DMS114 treated with DMSO at 0.1 percent for 48 hours (cell line): ENCODE data around the gene LRATD1.
"Not testable (repeated sequence)": the region's sequence is repeated elsewhere in the genome, so short reads cannot be mapped to it uniquely, and the experiment has no call there.

Experiments used
- DNase-seq: peaks from one replicate; lab custom pipeline; 2025; ENCODE audit not compliant: unreplicated experiment; lab: John Stamatoyannopoulos, UW

The LRATD1 gene

GRCh38 chr2:14632133-14632936 is at the start of gene LRATD1:
Gene LRATD1, plus strand, starts transcription at chr2:14632717. Its CDS starts 1,263 bp downstream, at chr2:14633980.
- DNase-seq, result peak; percentile 11

GRCh38 chr2:14583059-14583458 is 49.5 kb upstream of the LRATD1 start:
- no peak for DNase-seq

- DNase-seq, result no peak
These were observed 48.7 kb upstream of the LRATD1 start for GRCh38 chr2:14583802-14584201.

GRCh38 chr2:14587119-14587518 is 45.4 kb upstream of the LRATD1 start:
- DNase-seq, result no peak

- no peak for DNase-seq
These were observed 31.3 kb upstream of the LRATD1 start for GRCh38 chr2:14601156-14601770.

- no peak for DNase-seq
These were observed 30.2 kb upstream of the LRATD1 start for GRCh38 chr2:14602309-14602708.

GRCh38 chr2:14603676-14604075 is 28.8 kb upstream of the LRATD1 start:
- DNase-seq, result no peak

- no peak for DNase-seq
These were observed 24.3 kb upstream of the LRATD1 start for GRCh38 chr2:14608245-14608644.

GRCh38 chr2:14614017-14614416 is 18.5 kb upstream of the LRATD1 start:
- no peak for DNase-seq

- no peak for DNase-seq
These were observed 17.4 kb upstream of the LRATD1 start for GRCh38 chr2:14615121-14615520.

- DNase-seq, result no peak
These were observed 16.8 kb upstream of the LRATD1 start for GRCh38 chr2:14615760-14616159.

GRCh38 chr2:14616342-14616741 is 16.2 kb upstream of the LRATD1 start:
- DNase-seq, result no peak

GRCh38 chr2:14616950-14617349 is 15.6 kb upstream of the LRATD1 start:
- no peak for DNase-seq

GRCh38 chr2:14619441-14619840 is 13.1 kb upstream of the LRATD1 start:
- no peak for DNase-seq

- DNase-seq, result no peak
These were observed 11.4 kb upstream of the LRATD1 start for GRCh38 chr2:14621114-14621513.

- DNase-seq, result no peak
These were observed 10.5 kb upstream of the LRATD1 start for GRCh38 chr2:14621906-14622549.

- DNase-seq, result not testable (repeated sequence)
These were observed 10.0 kb upstream of the LRATD1 start for GRCh38 chr2:14622550-14622939.

- no peak for DNase-seq
These were observed 9.3 kb upstream of the LRATD1 start for GRCh38 chr2:14623237-14623636.

GRCh38 chr2:14626873-14627272 is 5.6 kb upstream of the LRATD1 start:
- DNase-seq, result no peak

- DNase-seq, result no peak
These were observed 3.6 kb upstream of the LRATD1 start for GRCh38 chr2:14628901-14629300.

- DNase-seq, result no peak
These were observed 994 bp upstream of the LRATD1 start for GRCh38 chr2:14631406-14632040.

GRCh38 chr2:14633061-14633460 is 544 bp downstream of the LRATD1 start:
- DNase-seq, result no peak
